Measurements from ENCODE around the gene H3-3A. TPM values are rescaled to one million over a fixed set of nuclear protein-coding genes. Genes with fewer than 3 reads are reported as not detected.

H3-3A gene
- total and polyA plus RNA-seq, 4 donors: 76.6 to 338 (median 189) TPM

- no peaks in the 10 kb centered on the region for H3K9me3 ChIP-seq (ENCODE audit: control insufficient read depth in 4 of 4, low read length in 3 of 4)
- H3K36me3 ChIP-seq (ENCODE audit: control insufficient read depth in 4 of 4, insufficient read depth in 3 of 4, low read depth in 1 of 4, low read length in 3 of 4): no peaks in the 10 kb centered on the region
- peak overlapping the region; percentile 64 to 78 for H3K9ac ChIP-seq (ENCODE audit: low read depth in 1 of 2, low read length in 2 of 2)
- peak overlapping the region; percentile 61 to 80 (median 67) for H3K4me3 ChIP-seq (ENCODE audit: low read depth in 1 of 3, low read length in 3 of 3)
- 22% methylated on average over 23 of the region's 23 CpGs for WGBS
- peaks cover 3 to 21% (median 12%) of the 10 kb centered on the region in 4 donors for H3K4me1 ChIP-seq (ENCODE audit: control insufficient read depth in 4 of 4, insufficient read depth in 4 of 4, low read length in 3 of 4)
- peak overlapping the region; percentile 93 to 98 for H3K27ac ChIP-seq (ENCODE audit: low read depth in 1 of 2, low read length in 2 of 2)
- TF ChIP-seq MAX (IDR thresholded peaks at IDR 0.05) (no peak), YY1 (IDR thresholded peaks at IDR 0.05) (peak; percentile 33), RXRA (IDR thresholded peaks at IDR 0.05) (no peak), REST (IDR thresholded peaks at IDR 0.05) (no peak), CTCF (IDR thresholded peaks at IDR 0.05; ENCODE audit: low read depth, low read length, missing input control) (no peak), RAD21 (IDR thresholded peaks at IDR 0.05) (no peak), ATF3 (IDR thresholded peaks at IDR 0.05) (no peak), EGR1 (IDR thresholded peaks at IDR 0.05; ENCODE audit: low read depth in 2 of 2) (no peak), GABPA (IDR thresholded peaks at IDR 0.05 in 1 of 2, conservative IDR thresholded peaks at IDR 0.05 in 1 of 2) (peak in 1 of 2 donors; percentile 13), FOXA1 (IDR thresholded peaks at IDR 0.05) (no peak)
- no peak for DNase-seq (ENCODE audit: low spot score)
- no peaks in the 10 kb centered on the region for H3K27me3 ChIP-seq (ENCODE audit: control insufficient read depth in 4 of 4, insufficient read depth in 4 of 4, low read length in 3 of 4)
Measured at GRCh38 chr1:226108935-226109828, 46.7 kb downstream of the H3-3A start.

- Histone ChIP-seq H3K27me3 (ENCODE audit: control insufficient read depth in 4 of 4, insufficient read depth in 4 of 4, low read length in 3 of 4) (no peaks in the 10 kb centered on the region), H3K27ac (ENCODE audit: low read depth in 1 of 2, low read length in 2 of 2) (peak overlapping the region; percentile 93 to 98), H3K4me3 (ENCODE audit: low read depth in 1 of 3, low read length in 3 of 3) (peak overlapping the region; percentile 61 to 80 (median 67)), H3K9ac (ENCODE audit: low read depth in 1 of 2, low read length in 2 of 2) (peak overlapping the region; percentile 64 to 78), H3K9me3 (ENCODE audit: control insufficient read depth in 4 of 4, low read length in 3 of 4) (no peaks in the 10 kb centered on the region), H3K36me3 (ENCODE audit: control insufficient read depth in 4 of 4, insufficient read depth in 3 of 4, low read depth in 1 of 4, low read length in 3 of 4) (no peaks in the 10 kb centered on the region), H3K4me1 (ENCODE audit: control insufficient read depth in 4 of 4, insufficient read depth in 4 of 4, low read length in 3 of 4) (peaks cover 3 to 21% (median 12%) of the 10 kb centered on the region in 4 donors)
- peak; percentile 76 for DNase-seq (ENCODE audit: low spot score)
- WGBS: under 1% methylated on average over 57 of the region's 57 CpGs
- TF ChIP-seq ZBTB33 (IDR thresholded peaks at IDR 0.05) (no peak), YY1 (IDR thresholded peaks at IDR 0.05) (peak; percentile 15), RAD21 (IDR thresholded peaks at IDR 0.05) (peak in 1 of 2 donors; percentile 59), HNF4A (conservative IDR thresholded peaks at IDR 0.05) (no peak), FOXA2 (IDR thresholded peaks at IDR 0.05) (no peak), HNF4G (IDR thresholded peaks at IDR 0.05) (no peak), CTCF (IDR thresholded peaks at IDR 0.05; ENCODE audit: low read depth, low read length, missing input control) (peak; percentile 40)
Measured at GRCh38 chr1:226109829-226110248, 47.3 kb downstream of the H3-3A start.

Measured in liver (tissue), 9 donors.